GM12872 (cell line): ENCODE data around the gene ZFTA.

Source experiments
- CTCF ChIP-seq: IDR thresholded peaks from 3 replicates; pipeline ENCODE4 v1.5.1; 2011; ENCODE audit warnings: low read depth, mild to moderate bottlenecking, low read length, moderate library complexity; ENCODE audit not compliant: insufficient read depth

Gene ZFTA

GRCh38 chr11:63811522-63811921, 42.9 kb upstream of the ZFTA start:
- no peak for TF ChIP-seq CTCF

- TF ChIP-seq CTCF, result no peak
These were observed 37.4 kb upstream of the ZFTA start for GRCh38 chr11:63805844-63806415.

GRCh38 chr11:63804259-63804658, 35.7 kb upstream of the ZFTA start:
- no peak for TF ChIP-seq CTCF

GRCh38 chr11:63802637-63803414, 34.3 kb upstream of the ZFTA start:
- no peak for TF ChIP-seq CTCF

- TF ChIP-seq CTCF, result no peak
These were observed 32.3 kb upstream of the ZFTA start for GRCh38 chr11:63800921-63801320.

GRCh38 chr11:63795066-63795465, 26.5 kb upstream of the ZFTA start:
- TF ChIP-seq CTCF, result no peak

GRCh38 chr11:63793161-63793560, 24.6 kb upstream of the ZFTA start:
- TF ChIP-seq CTCF, result no peak
